K562 (cell line): ENCODE data around the gene FRK. TPM values are rescaled to one million over a fixed set of nuclear protein-coding genes. Genes with fewer than 3 reads are reported as not detected.

Experiments used
- ATAC-seq: fragments of 200-7000 bp; cut with Tn5 transposase; 3 replicates; pipeline ENCODE4 v1.9.1; 2020; ENCODE audit warnings: moderate library complexity
- BruUV-seq: library from RNA; stranded (reverse); fragments of 400-500 nt; replicated peaks from 2 replicates; lab custom pipeline; 2021; lab: Mats Ljungman, UMichigan
- CTCF ChIA-PET: fragments of 300-600 bp; formaldehyde crosslinking; extraction: SDS; loops from one replicate; lab custom pipeline; 2021; ENCODE audit warnings: low intra/inter-chr PET ratio; lab: Yijun Ruan, JAX
- POLR2A ChIA-PET: fragments of 300-600, 350-650 bp; sonication (Branson Sonifier 250); formaldehyde crosslinking; extraction: SDS; loops from one replicate; lab custom pipeline; 2021; ENCODE audit warnings: antibody characterized with exemption, inconsistent platforms; lab: Yijun Ruan, JAX
- DNase-seq, 4 experiments: peaks; one replicate each; pipeline versions ENCODE4 v3.0.0 to v3.0.0-alpha.2; 2011 to 2018; ENCODE audit warnings: low spot score in 3 of 4, mixed read lengths in 3 of 4; ENCODE audit errors: extremely low read depth in 1 of 4
- FAIRE-seq: peaks from 2 replicates; lab custom pipeline; 2011; peaks lifted over from hg19 to GRCh38; lab: Jason Lieb, UNC
- H2AFZ ChIP-seq: 2 replicates; pipeline ENCODE4 v1.6.0; 2011; ENCODE audit warnings: low read depth, low read length, control low read depth, inconsistent platforms
- H3K27ac ChIP-seq: fragments of 200-600 bp; 3 replicates; pipeline ENCODE4 v1.8.0; 2011; ENCODE audit warnings: low read depth, mild to moderate bottlenecking, control low read depth, inconsistent platforms, low read length, moderate library complexity, mixed read lengths; ENCODE audit errors: extremely low read depth
- H3K27me3 ChIP-seq, 2 experiments: fragments of 300-600 bp in 1 of 2; 2 replicates in 1 of 2; 3 replicates in 1 of 2; pipeline versions ENCODE4 v1.6.0 to v1.8.0; 2011; ENCODE audit warnings: inconsistent platforms in 2 of 2, low read length in 2 of 2, mild to moderate bottlenecking in 1 of 2, mixed read lengths in 1 of 2, moderate library complexity in 1 of 2; ENCODE audit not compliant: control insufficient read depth in 2 of 2, insufficient read depth in 2 of 2
- H3K36me3 ChIP-seq: fragments of 300-600 bp; 3 replicates; pipeline ENCODE4 v1.8.0; 2011; ENCODE audit warnings: mild to moderate bottlenecking, low read length, inconsistent platforms; ENCODE audit not compliant: control insufficient read depth, insufficient read depth
- H3K4me1 ChIP-seq, 2 experiments: fragments of 200-600 bp in 1 of 2; replicated peaks in 1 of 2; 2 replicates in 1 of 2; 3 replicates in 1 of 2; pipeline versions ENCODE4 v1.5.1 to v1.8.0; 2011; ENCODE audit warnings: inconsistent platforms in 2 of 2, low read length in 2 of 2, mild to moderate bottlenecking in 1 of 2, mixed read lengths in 1 of 2, moderate library complexity in 1 of 2; ENCODE audit not compliant: control insufficient read depth in 2 of 2, insufficient read depth in 2 of 2
- H3K4me2 ChIP-seq: 2 replicates; pipeline ENCODE4 v1.6.1; 2011; ENCODE audit warnings: low read length, control low read depth, inconsistent platforms, mixed read lengths; ENCODE audit not compliant: insufficient read depth
- H3K4me3 ChIP-seq: fragments of 200-600 bp; sonication (generic), shearing (Covaris generic); 2 replicates; pipeline ENCODE4 v1.5.1; 2016; ENCODE audit warnings: control low read depth, inconsistent platforms
- H3K79me2 ChIP-seq: fragments of 200-600 bp; 3 replicates; pipeline ENCODE4 v1.8.0; 2011; ENCODE audit warnings: low read length, inconsistent platforms; ENCODE audit not compliant: control insufficient read depth, insufficient read depth
- H3K9ac ChIP-seq, 2 experiments: 2 replicates each; pipeline versions ENCODE4 v1.6.0 to v1.6.1; 2011; ENCODE audit warnings: low read depth in 2 of 2, low read length in 2 of 2, control low read depth in 1 of 2, inconsistent platforms in 1 of 2, mild to moderate bottlenecking in 1 of 2, mixed read lengths in 1 of 2; ENCODE audit not compliant: insufficient read depth in 1 of 2
- H3K9me1 ChIP-seq: one replicate; pipeline ENCODE4 v1.6.0; 2011; ENCODE audit warnings: inconsistent platforms, mild to moderate bottlenecking, low read length, moderate library complexity; ENCODE audit not compliant: control insufficient read depth, insufficient read depth
- H3K9me3 ChIP-seq: replicated peaks from 2 replicates; pipeline ENCODE4 v1.5.1; 2011; ENCODE audit warnings: low read depth, low read length, inconsistent platforms; ENCODE audit not compliant: control insufficient read depth, insufficient read depth
- H4K20me1 ChIP-seq: replicated peaks from 2 replicates; pipeline ENCODE4 v1.6.1; 2011; ENCODE audit warnings: low read length, inconsistent platforms, mixed read lengths; ENCODE audit not compliant: control insufficient read depth, insufficient read depth
- HSF4 ChIP-seq: fragments of 250-450 bp; sonication (Bioruptor Pico); IDR thresholded peaks from 2 replicates; pipeline ENCODE4 v2.1.2; 2022; ENCODE audit warnings: mild to moderate bottlenecking, moderate library complexity, borderline replicate concordance
- WGBS: fragments of 100-300 bp; shearing (Covaris generic); methylation state at CpG from one replicate; pipeline ENCODE4 v1.1.6; 2016; ENCODE audit warnings: low coverage, mixed read lengths; ENCODE audit not compliant: insufficient coverage; ENCODE audit errors: missing lambda C conversion rate; 5-methylcytosine and 5-hydroxymethylcytosine counted together
- in situ Hi-C: fragments of 300-500 bp; cut with MboI; formaldehyde crosslinking; loops from 4 replicates; pipeline ENCODE4 v1.15.0; 2018; ENCODE audit warnings: inconsistent platforms, mixed read lengths
- intact Hi-C: fragments of 100-400 bp; cut with micrococcal nuclease; formaldehyde crosslinking; loops from 2 replicates; pipeline ENCODE4 v1.14.2; 2022
- polyA plus RNA-seq, 8 experiments: library from polyadenylated mRNA; depleted of rRNA in 4 of 8; stranded (reverse) in 5 of 8; unstranded in 3 of 8; fragments of >200 nt; fragmentation: Nextera tagmentation in 2 of 8; fragmentation: Illumina TruSeq in 1 of 8; extraction: Ambion mirVana in 2 of 8; extraction: Trizol in 1 of 8; gene quantifications; 2 replicates each; pipeline versions ENCODE4 v1.2.1 to v1.2.3, GENCODE V29; 2011 to 2014; ENCODE audit warnings: inconsistent platforms in 1 of 8, missing spikeins in 1 of 8
- total RNA-seq, 7 experiments: library from RNA; depleted of rRNA in 6 of 7; stranded (reverse); fragments of >200 nt in 6 of 7; fragmentation: Illumina TruSeq in 2 of 7; extraction: Trizol in 2 of 7; gene quantifications; 2 replicates each; pipeline versions ENCODE4 v1.2.1 to v1.2.3, GENCODE V29; 2011 to 2021; ENCODE audit warnings: low replicate concordance in 1 of 7
- TF ChIP-seq, protein P1 (sequence below): sonication (generic); formaldehyde crosslinking; IDR thresholded peaks from 2 replicates; pipeline ENCODE4 v1.8.1; 2023; ENCODE audit warnings: mild to moderate bottlenecking, missing genetic modification reagents

Gene FRK
- total and polyA plus RNA-seq, 9 of the 15 experiments (the other 6 are each of a cell fraction or from before 2014, with no cell fraction given) = 0.01 to 0.29 (median 0.09) TPM

DNA sequence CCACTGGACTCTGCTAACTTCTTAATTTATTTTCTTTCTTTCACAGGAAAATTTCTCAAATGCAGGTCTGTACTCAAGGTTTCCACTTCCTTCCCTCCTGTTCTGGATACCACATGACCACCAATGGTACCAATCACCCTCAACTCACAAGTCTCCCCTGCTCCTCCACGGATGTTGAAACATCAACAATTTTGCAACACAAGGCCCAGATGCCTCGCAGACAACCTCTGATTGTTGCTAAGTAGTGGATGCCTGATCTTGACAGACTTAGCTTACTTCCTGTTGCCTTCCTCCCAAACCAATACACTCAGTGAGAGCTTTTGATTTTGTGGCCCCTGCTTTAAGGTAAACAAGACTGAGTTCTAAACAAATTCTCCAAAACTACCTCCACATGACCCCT is 146.6 kb downstream of the FRK start:
- Histone ChIP-seq H2AFZ (no peak overlapping the region), H3K9me1 (no peaks in the 10 kb centered on the region), H3K27ac (no peak overlapping the region), H3K9me3 (no peaks in the 10 kb centered on the region), H3K27me3 (no peaks in the 10 kb centered on the region), H4K20me1 (no peaks in the 10 kb centered on the region), H3K36me3 (no peaks in the 10 kb centered on the region), H3K9ac (no peak overlapping the region), H3K4me3 (no peak overlapping the region), H3K79me2 (no peaks in the 10 kb centered on the region), H3K4me1 (no peaks in the 10 kb centered on the region), H3K4me2 (no peak overlapping the region)
- BruUV-seq = no TSS peak
- WGBS = 0% methylated on average over 2 of the region's 2 CpGs
- in situ Hi-C loops = no loop called here
- DNase-seq (no peak), FAIRE-seq (no peak), ATAC-seq (no peak)
- ChIA-PET CTCF (no interaction called here), POLR2A (no interaction called here)
- TF ChIP-seq, protein P1, sequence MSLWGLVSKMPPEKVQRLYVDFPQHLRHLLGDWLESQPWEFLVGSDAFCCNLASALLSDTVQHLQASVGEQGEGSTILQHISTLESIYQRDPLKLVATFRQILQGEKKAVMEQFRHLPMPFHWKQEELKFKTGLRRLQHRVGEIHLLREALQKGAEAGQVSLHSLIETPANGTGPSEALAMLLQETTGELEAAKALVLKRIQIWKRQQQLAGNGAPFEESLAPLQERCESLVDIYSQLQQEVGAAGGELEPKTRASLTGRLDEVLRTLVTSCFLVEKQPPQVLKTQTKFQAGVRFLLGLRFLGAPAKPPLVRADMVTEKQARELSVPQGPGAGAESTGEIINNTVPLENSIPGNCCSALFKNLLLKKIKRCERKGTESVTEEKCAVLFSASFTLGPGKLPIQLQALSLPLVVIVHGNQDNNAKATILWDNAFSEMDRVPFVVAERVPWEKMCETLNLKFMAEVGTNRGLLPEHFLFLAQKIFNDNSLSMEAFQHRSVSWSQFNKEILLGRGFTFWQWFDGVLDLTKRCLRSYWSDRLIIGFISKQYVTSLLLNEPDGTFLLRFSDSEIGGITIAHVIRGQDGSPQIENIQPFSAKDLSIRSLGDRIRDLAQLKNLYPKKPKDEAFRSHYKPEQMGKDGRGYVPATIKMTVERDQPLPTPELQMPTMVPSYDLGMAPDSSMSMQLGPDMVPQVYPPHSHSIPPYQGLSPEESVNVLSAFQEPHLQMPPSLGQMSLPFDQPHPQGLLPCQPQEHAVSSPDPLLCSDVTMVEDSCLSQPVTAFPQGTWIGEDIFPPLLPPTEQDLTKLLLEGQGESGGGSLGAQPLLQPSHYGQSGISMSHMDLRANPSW (CRISPR knock-in tag) = no peak
- no peak for TF ChIP-seq HSF4 (CRISPR knock-in tag)
- intact Hi-C loops = no loop called here
